ENCODE results near the gene PHLPP1. TPM values are rescaled to one million over a fixed set of nuclear protein-coding genes. Genes with fewer than 3 reads are reported as not detected.

PHLPP1 gene
- total RNA-seq, 1 experiment from 2014 or later, result 14.7 TPM

DNA sequence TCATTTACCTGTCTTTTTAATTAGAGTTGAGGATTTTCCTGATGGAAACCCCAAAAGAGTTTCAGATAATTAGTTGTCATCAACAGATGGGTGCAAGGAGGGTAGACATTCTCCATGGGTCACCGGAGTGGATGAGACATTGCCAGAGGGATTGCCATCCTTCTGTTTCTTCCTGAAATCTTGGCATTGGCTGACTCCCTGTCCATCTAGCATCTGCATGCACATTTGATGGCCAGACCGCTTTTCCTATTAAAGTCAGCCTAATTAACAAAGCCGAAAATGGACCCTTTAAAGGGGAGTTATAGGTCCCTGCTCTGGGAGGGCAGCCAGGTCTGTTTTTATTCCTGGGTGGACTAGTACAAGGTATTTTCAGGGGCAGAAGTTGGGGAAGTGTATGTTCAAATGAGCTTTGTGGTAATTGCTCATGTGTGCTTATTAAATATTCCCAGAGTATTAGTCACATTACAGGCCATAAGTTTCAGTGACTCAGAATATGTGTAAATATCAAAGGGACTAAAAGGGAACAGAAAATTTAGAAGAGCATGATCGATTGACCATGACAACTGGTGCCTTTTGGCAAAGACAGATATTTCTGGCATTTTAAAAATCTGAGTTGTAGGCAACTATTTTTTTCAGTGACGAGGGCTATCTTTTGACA is 209.8 kb downstream of the PHLPP1 start:
- no peak overlapping the region for H2AFZ ChIP-seq (ENCODE audit: low read depth, low read length, poor library complexity, severe bottlenecking)
- no TSS peak for BruUV-seq (replicated peaks)
- no peaks in the 10 kb centered on the region for H3K9me2 ChIP-seq (ENCODE audit: insufficient read depth)
- H3K9me3 ChIP-seq (ENCODE audit: control insufficient read depth in 1 of 2, insufficient read depth in 1 of 2, low read depth in 1 of 2, low read length in 2 of 2), result no peaks in the 10 kb centered on the region
- POLR2A ChIA-PET, result no interaction called here
- CTCF ChIA-PET, result no interaction called here
- H3K36me3 ChIP-seq (ENCODE audit: control insufficient read depth in 1 of 2, insufficient read depth in 2 of 2, low read length in 2 of 2), result no peaks in the 10 kb centered on the region
- H3K4me1 ChIP-seq (ENCODE audit: control insufficient read depth in 1 of 2, insufficient read depth in 2 of 2, low read length in 2 of 2), result peaks cover 0 to 4% of the 10 kb centered on the region in 2 experiments; a peak in 1 of 4 replicates
- no peak overlapping the region for H3K4me3 ChIP-seq (replicated peaks in 1 of 2; ENCODE audit: low read depth in 1 of 2, low read length in 2 of 2)
- H3K4me2 ChIP-seq (ENCODE audit: low read length), result no peak overlapping the region
- RAD21 ChIA-PET (ENCODE audit: low non-redundant PET in 1 of 2, low total read pairs in 2 of 2, uncharacterized antibody in 2 of 2, unreplicated experiment in 2 of 2), result no interaction called here
- no peaks in the 10 kb centered on the region for H3K79me2 ChIP-seq (ENCODE audit: insufficient read depth, low read length)
- H3K27ac ChIP-seq (ENCODE audit: low read depth, low read length), result no peak overlapping the region
- H3K9ac ChIP-seq (ENCODE audit: low read length), result no peak overlapping the region
- H3K27me3 ChIP-seq (ENCODE audit: insufficient read depth, low read length), result no peaks in the 10 kb centered on the region
- ATAC-seq (no peak), DNase-seq (ENCODE audit: low read depth, low spot score) (no peak)
- H4K20me1 ChIP-seq (ENCODE audit: insufficient read depth), result peaks cover 6% of the 10 kb centered on the region; the same call in 1 of the 2 replicates
- TF ChIP-seq POLR2A (IDR thresholded peaks at IDR 0.05; ENCODE audit: borderline replicate concordance, extremely low read depth, insufficient read depth, insufficient read length) (no peak), ZNF274 (IDR thresholded peaks at IDR 0.05; ENCODE audit: low read depth, low read length) (no peak), TCF7L2 (IDR thresholded peaks at IDR 0.05; ENCODE audit: borderline replicate concordance, extremely low read depth, insufficient read depth, insufficient read length) (no peak), EZH2 (IDR thresholded peaks at IDR 0.05) (no peak), CEBPB (IDR thresholded peaks at IDR 0.05; ENCODE audit: low read depth) (no peak), ELF1 (IDR thresholded peaks at IDR 0.05; ENCODE audit: borderline replicate concordance, low read depth) (no peak), POLR2AphosphoS5 (IDR thresholded peaks at IDR 0.05; ENCODE audit: low read depth, low read length) (no peak), JUND (IDR thresholded peaks at IDR 0.05) (no peak), SRF (IDR thresholded peaks at IDR 0.05; ENCODE audit: low read depth) (no peak), SIN3A (IDR thresholded peaks at IDR 0.05; ENCODE audit: low read depth) (no peak), SP1 (IDR thresholded peaks at IDR 0.05; ENCODE audit: low read depth) (no peak), CBX3 (IDR thresholded peaks at IDR 0.05; ENCODE audit: low read depth) (no peak), REST (IDR thresholded peaks at IDR 0.05; ENCODE audit: low read depth) (no peak), ZFX (IDR thresholded peaks at IDR 0.05) (no peak), EGR1 (IDR thresholded peaks at IDR 0.05; ENCODE audit: low read depth) (no peak), RAD21 (IDR thresholded peaks at IDR 0.05; ENCODE audit: low read depth) (no peak), MAX (IDR thresholded peaks at IDR 0.05) (no peak), YY1 (IDR thresholded peaks at IDR 0.05; ENCODE audit: extremely low read depth, insufficient replicate concordance, low read depth, low read length) (no peak)
- TF ChIP-seq, protein P1, sequence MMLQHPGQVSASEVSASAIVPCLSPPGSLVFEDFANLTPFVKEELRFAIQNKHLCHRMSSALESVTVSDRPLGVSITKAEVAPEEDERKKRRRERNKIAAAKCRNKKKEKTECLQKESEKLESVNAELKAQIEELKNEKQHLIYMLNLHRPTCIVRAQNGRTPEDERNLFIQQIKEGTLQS (IDR thresholded peaks at IDR 0.05), result no peak
- TF ChIP-seq, protein P2, sequence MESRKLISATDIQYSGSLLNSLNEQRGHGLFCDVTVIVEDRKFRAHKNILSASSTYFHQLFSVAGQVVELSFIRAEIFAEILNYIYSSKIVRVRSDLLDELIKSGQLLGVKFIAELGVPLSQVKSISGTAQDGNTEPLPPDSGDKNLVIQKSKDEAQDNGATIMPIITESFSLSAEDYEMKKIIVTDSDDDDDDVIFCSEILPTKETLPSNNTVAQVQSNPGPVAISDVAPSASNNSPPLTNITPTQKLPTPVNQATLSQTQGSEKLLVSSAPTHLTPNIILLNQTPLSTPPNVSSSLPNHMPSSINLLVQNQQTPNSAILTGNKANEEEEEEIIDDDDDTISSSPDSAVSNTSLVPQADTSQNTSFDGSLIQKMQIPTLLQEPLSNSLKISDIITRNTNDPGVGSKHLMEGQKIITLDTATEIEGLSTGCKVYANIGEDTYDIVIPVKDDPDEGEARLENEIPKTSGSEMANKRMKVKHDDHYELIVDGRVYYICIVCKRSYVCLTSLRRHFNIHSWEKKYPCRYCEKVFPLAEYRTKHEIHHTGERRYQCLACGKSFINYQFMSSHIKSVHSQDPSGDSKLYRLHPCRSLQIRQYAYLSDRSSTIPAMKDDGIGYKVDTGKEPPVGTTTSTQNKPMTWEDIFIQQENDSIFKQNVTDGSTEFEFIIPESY (IDR thresholded peaks at IDR 0.05; ENCODE audit: extremely low read depth, insufficient replicate concordance, low read length), result no peak
- intact Hi-C loops (cut with micrococcal nuclease), result no loop called here

Data from HCT116 (cell line).